Esophagus squamous epithelium (tissue), 5 donors: ENCODE measurements around the gene NCAM1. TPM values are rescaled to one million over a fixed set of nuclear protein-coding genes. Genes with fewer than 3 reads are reported as not detected.
"Not testable (repeated sequence)": the region's sequence is repeated elsewhere in the genome, so short reads cannot be mapped to it uniquely, and the experiment has no call there.

Source experiments
- DNase-seq: peaks from one replicate; lab custom pipeline; 2025; lab: John Stamatoyannopoulos, UW
- H3K27ac ChIP-seq, 4 donors: fragments of 200-600 bp; sonication (generic); one replicate each; pipeline ENCODE4 v1.5.1; 2016 to 2019; ENCODE audit warnings: mild to moderate bottlenecking in 1 of 4
- H3K27me3 ChIP-seq, 4 donors: fragments of 200-600 bp; sonication (generic); 1 replicate in 3 of 4; 2 replicates in 1 of 4; pipeline versions ENCODE4 v1.5.1 to v1.6.0; 2017 to 2021; ENCODE audit warnings: antibody characterized with exemption in 1 of 4
- H3K36me3 ChIP-seq, 3 donors: fragments of 200-600 bp; sonication (generic); one replicate each; pipeline ENCODE4 v1.5.1; 2016 to 2019
- H3K4me1 ChIP-seq, 3 donors: fragments of 200-600 bp; sonication (generic); one replicate each; pipeline ENCODE4 v1.5.1; 2017 to 2019
- H3K4me3 ChIP-seq, 4 donors: fragments of 200-600 bp; sonication (generic); 1 replicate in 3 of 4; 2 replicates in 1 of 4; pipeline ENCODE4 v1.5.1; 2016 to 2019; ENCODE audit warnings: mild to moderate bottlenecking in 2 of 4, moderate library complexity in 1 of 4
- H3K9me3 ChIP-seq, 3 donors: fragments of 200-600 bp; sonication (generic); one replicate each; pipeline ENCODE4 v1.5.1; 2016 to 2019
- POLR2A ChIP-seq, 4 donors: fragments of 450-650 bp; IDR thresholded peaks; one replicate each; pipeline ENCODE4 v1.6.1; 2017; ENCODE audit warnings: antibody characterized with exemption in 4 of 4, mild to moderate bottlenecking in 4 of 4, moderate library complexity in 3 of 4
- WGBS, 2 donors: methylation state at CpG; one replicate each; pipeline ENCODE4 v1.1.5; 2018; 5-methylcytosine and 5-hydroxymethylcytosine counted together
- intact Hi-C: fragments of 100-400 bp; cut with DNase I; formaldehyde crosslinking; loops from one replicate; pipeline ENCODE4 v1.15.0; 2022
- total RNA-seq, 4 donors: library from RNA; depleted of rRNA; stranded (reverse); fragments of >200 nt; gene quantifications; one replicate each; pipeline ENCODE4 v1.1.0, GENCODE V29; 2016
- TF ChIP-seq, protein P1 (sequence below), 6 experiments: fragments of 450-650 bp in 4 of 6; fragments of 200-600 bp in 2 of 6; sonication (generic) in 2 of 6; IDR thresholded peaks; one replicate each; pipeline ENCODE4 v1.5.1; 2016 to 2019; ENCODE audit warnings: antibody characterized with exemption in 6 of 6, mild to moderate bottlenecking in 4 of 6, moderate library complexity in 4 of 6
- donor health status: DM: yes; HTN: yes; CAD: no.

The NCAM1 gene
- total RNA-seq, 4 donors from 2014 or later, result 1.6 to 16.4 (median 2.6) TPM

DNA sequence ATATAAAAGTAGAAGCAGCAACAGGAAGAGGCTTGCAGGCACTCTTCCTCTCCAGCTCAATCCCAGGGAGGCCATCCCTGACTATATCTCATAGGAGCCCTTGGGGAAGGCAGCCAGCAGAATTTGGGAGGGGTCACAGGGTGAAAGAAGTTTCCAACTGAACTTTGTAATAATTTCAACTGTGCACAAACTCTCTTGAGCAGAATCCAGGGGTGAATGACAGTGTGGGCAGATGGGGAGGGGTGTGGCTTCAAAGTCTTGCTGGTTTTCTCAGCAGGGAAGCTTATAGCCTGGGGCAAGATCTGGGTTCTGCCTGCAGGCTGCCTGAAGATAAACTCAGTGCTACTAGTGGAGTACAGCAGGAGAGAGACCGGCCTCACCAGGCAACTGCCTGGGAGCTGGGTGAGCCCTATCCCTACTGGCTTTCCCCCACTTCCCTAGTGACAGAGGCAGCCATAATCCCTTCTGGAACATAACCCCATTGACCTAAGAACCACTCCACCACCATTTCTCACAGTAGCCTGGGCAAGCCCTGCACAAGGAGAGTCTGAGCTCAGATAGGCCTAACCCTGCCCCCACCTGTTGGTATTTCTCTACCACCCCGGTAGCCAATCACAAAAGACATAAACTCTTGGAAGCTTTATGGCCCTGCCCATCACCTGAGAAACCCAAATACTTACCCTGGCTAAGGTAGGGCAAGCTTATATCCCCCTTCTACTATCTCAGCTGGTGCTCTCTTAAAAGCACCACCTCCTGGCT lies 335.4 kb downstream of the NCAM1 start:
- intact Hi-C loops, result no loop called here
- Histone ChIP-seq H3K36me3 (no peaks in the 10 kb centered on the region), H3K9me3 (no peaks in the 10 kb centered on the region), H3K27me3 (peaks cover 0 to 74% (median 0%) of the 10 kb centered on the region in 4 donors), H3K4me1 (no peaks in the 10 kb centered on the region), H3K27ac (no peak overlapping the region), H3K4me3 (no peak overlapping the region)
- DNase-seq, result no peak
- WGBS, 2 donors, result 80 to 93% methylated on average over 1 to 2 of the region's 2 CpGs
- no peak for TF ChIP-seq POLR2A (IDR thresholded peaks at IDR 0.05)
- TF ChIP-seq, protein P1, sequence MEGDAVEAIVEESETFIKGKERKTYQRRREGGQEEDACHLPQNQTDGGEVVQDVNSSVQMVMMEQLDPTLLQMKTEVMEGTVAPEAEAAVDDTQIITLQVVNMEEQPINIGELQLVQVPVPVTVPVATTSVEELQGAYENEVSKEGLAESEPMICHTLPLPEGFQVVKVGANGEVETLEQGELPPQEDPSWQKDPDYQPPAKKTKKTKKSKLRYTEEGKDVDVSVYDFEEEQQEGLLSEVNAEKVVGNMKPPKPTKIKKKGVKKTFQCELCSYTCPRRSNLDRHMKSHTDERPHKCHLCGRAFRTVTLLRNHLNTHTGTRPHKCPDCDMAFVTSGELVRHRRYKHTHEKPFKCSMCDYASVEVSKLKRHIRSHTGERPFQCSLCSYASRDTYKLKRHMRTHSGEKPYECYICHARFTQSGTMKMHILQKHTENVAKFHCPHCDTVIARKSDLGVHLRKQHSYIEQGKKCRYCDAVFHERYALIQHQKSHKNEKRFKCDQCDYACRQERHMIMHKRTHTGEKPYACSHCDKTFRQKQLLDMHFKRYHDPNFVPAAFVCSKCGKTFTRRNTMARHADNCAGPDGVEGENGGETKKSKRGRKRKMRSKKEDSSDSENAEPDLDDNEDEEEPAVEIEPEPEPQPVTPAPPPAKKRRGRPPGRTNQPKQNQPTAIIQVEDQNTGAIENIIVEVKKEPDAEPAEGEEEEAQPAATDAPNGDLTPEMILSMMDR (IDR thresholded peaks at IDR 0.05), result no peak

DNA sequence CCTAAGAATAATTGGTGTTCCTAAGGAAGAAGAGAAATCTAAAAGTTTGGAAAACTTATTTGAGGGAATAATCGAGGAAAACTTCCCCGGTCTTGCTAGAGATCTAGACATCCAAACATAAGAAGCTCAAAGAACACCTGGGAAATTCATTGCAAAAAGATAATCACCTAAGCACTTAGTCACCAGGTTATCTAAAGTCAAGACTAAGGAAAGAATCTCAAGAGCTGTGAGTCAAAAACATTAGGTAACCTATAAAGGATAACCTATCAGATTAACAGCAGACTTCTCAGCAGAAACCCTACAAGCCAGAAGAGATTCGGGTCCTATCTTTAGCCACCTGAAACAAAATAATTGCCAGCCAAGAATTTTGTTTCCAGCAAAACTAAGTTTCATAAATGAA lies 337.3 kb downstream of the NCAM1 start:
- intact Hi-C loops, DNase-seq: not testable (repeated sequence)
- WGBS, 2 donors, result 86 to 87% methylated on average over 3 of the region's 3 CpGs

GRCh38 chr11:113304916-113305315 lies 343.7 kb downstream of the NCAM1 start:
- intact Hi-C loops, result loop anchor here (5.0 kb wide), 2 partner anchors 227 to 427 kb away; no protein-coding TSS in a partner anchor
- TF ChIP-seq POLR2A (IDR thresholded peaks at IDR 0.05), result no peak
- TF ChIP-seq, protein P1 (IDR thresholded peaks at IDR 0.05), result no peak
- Histone ChIP-seq H3K4me3 (no peak overlapping the region), H3K36me3 (no peaks in the 10 kb centered on the region), H3K27me3 (peaks cover 0 to 17% (median 0%) of the 10 kb centered on the region in 4 donors), H3K27ac (no peak overlapping the region), H3K4me1 (peaks cover 0 to 5% (median 0%) of the 10 kb centered on the region in 3 donors), H3K9me3 (no peaks in the 10 kb centered on the region)
- DNase-seq, result no peak

More for the DNA sequence above, 337.3 kb downstream of the NCAM1 start:
- H3K4me3 ChIP-seq, H3K4me1 ChIP-seq, H3K27ac ChIP-seq, H3K36me3 ChIP-seq, H3K9me3 ChIP-seq: not testable (repeated sequence)
- H3K27me3 ChIP-seq, result peaks cover 0 to 70% (median 0%) of the 10 kb centered on the region in 4 donors

- Histone ChIP-seq H3K27ac (no peak overlapping the region), H3K4me1 (peaks cover 0 to 5% (median 0%) of the 10 kb centered on the region in 3 donors), H3K27me3 (peaks cover 0 to 11% (median 0%) of the 10 kb centered on the region in 4 donors), H3K4me3 (no peak overlapping the region), H3K9me3 (no peaks in the 10 kb centered on the region), H3K36me3 (no peaks in the 10 kb centered on the region)
- 47 to 49% methylated on average over 7 to 8 of the region's 12 CpGs for WGBS, 2 donors
- DNase-seq, result no peak
- TF ChIP-seq, protein P1 (IDR thresholded peaks at IDR 0.05), result peak; percentile 86 to 96 (median 92)
- no peak for TF ChIP-seq POLR2A (IDR thresholded peaks at IDR 0.05)
- intact Hi-C loops, result loop anchor here (5.0 kb wide), 2 partner anchors 227 to 427 kb away; no protein-coding TSS in a partner anchor
These were observed 344.5 kb downstream of the NCAM1 start for GRCh38 chr11:113305440-113306336.

DNA sequence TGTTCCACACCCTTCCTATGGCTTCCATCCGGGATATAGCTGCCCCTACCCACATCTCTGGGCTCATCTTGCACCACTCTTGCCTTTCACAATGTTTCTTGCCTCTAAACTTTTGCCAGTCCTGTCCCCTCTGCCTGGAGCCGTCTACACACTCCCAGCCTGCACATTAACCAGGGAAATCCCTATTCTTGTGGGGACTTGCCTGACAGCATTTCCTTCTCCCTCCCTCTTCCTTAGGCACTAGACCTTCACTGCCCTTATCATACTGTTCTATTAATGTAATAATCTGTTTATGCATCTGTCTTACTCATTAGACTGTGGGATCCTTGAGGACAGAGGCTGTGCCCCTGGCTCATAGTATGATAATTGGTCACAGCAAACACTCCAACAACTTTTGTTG lies 347.4 kb downstream of the NCAM1 start:
- intact Hi-C loops, result loop anchor here (5.0 kb wide), 2 partner anchors 224 to 424 kb away; no protein-coding TSS in a partner anchor
- Histone ChIP-seq H3K27me3 (no peaks in the 10 kb centered on the region), H3K4me3 (no peak overlapping the region), H3K9me3 (no peaks in the 10 kb centered on the region), H3K27ac (no peak overlapping the region), H3K36me3 (no peaks in the 10 kb centered on the region), H3K4me1 (peaks cover under 1 to 11% (median under 1%) of the 10 kb centered on the region in 3 donors)
- DNase-seq, result no peak
- TF ChIP-seq POLR2A (IDR thresholded peaks at IDR 0.05), result no peak
- TF ChIP-seq, protein P1 (IDR thresholded peaks at IDR 0.05), result no peak
- 27 to 42% methylated on average over 2 of the region's 2 CpGs for WGBS, 2 donors
